ENCODE measurements around the gene DCDC1.

DCDC1 gene

DNA sequence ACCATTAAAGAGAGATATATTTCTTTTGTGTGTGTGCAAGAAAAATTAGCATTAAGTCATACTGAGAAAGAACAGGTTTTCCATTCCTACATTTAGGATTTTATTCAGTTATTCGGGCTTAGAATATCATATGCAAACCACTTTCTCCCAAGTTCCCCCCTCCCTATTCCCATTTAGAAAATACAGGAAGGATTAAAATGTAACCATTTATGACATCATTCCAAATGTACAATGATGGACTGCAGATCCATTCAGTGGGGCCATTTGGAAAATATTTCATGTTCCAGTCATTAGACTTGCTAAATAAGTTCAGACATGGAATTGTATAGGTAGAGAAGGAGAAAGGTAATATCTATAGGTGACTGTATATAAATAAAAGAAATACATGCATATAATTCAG, 554.8 kb downstream of the DCDC1 start:
- H3K4me3 ChIP-seq (replicated peaks in 1 of 2; ENCODE audit: low read depth in 2 of 2, low read length in 2 of 2) = no peak overlapping the region
- no peak for TF ChIP-seq CTCF (IDR thresholded peaks at IDR 0.05; ENCODE audit: low read depth, low read length)
- DNase-seq (ENCODE audit: low read depth in 2 of 2) = no peak

Measured in cardiac fibroblast (primary cell).